Activated naive CD8-positive, alpha-beta T cell treated with anti-CD3 and anti-CD28 coated beads, Interleukin-2, amount 50 U/mL, for 16 hours (primary cell): ENCODE measurements around the gene MTMR2.
"Not testable (repeated sequence)": the region's sequence is repeated elsewhere in the genome, so short reads cannot be mapped to it uniquely, and the experiment has no call there.

ENCODE experiments used
- DNase-seq: peaks from one replicate; pipeline ENCODE4 v3.0.0-alpha.2; 2020; ENCODE audit warnings: low read depth, low spot score

MTMR2 gene

GRCh38 chr11:95816037-95816436 lies 107.9 kb downstream of the MTMR2 start:
- no peak for DNase-seq

- not testable (repeated sequence) for DNase-seq
Measured at GRCh38 chr11:95811052-95811451, 112.9 kb downstream of the MTMR2 start.

- DNase-seq, result not testable (repeated sequence)
Measured at GRCh38 chr11:95806464-95806863, 117.4 kb downstream of the MTMR2 start.

- DNase-seq, result no peak
Measured at GRCh38 chr11:95805869-95806268, 118.0 kb downstream of the MTMR2 start.

- DNase-seq, result no peak
Measured at GRCh38 chr11:95803973-95804372, 119.9 kb downstream of the MTMR2 start.

GRCh38 chr11:95802806-95803205 lies 121.1 kb downstream of the MTMR2 start:
- DNase-seq, result no peak

GRCh38 chr11:95800438-95800837 lies 123.5 kb downstream of the MTMR2 start:
- DNase-seq, result no peak

GRCh38 chr11:95799546-95799945 lies 124.4 kb downstream of the MTMR2 start:
- no peak for DNase-seq

- no peak for DNase-seq
Measured at GRCh38 chr11:95796501-95796900, 127.4 kb downstream of the MTMR2 start.

GRCh38 chr11:95795627-95796295 lies 128.1 kb downstream of the MTMR2 start:
- no peak for DNase-seq

GRCh38 chr11:95794086-95794485 lies 129.8 kb downstream of the MTMR2 start:
- DNase-seq, result no peak

- DNase-seq, result no peak
Measured at GRCh38 chr11:95793116-95793515, 130.8 kb downstream of the MTMR2 start.

GRCh38 chr11:95792700-95793099 lies 131.2 kb downstream of the MTMR2 start:
- no peak for DNase-seq

- no peak for DNase-seq
Measured at GRCh38 chr11:95792200-95792599, 131.7 kb downstream of the MTMR2 start.

- DNase-seq, result no peak
Measured at GRCh38 chr11:95791709-95792033, 132.2 kb downstream of the MTMR2 start.

- no peak for DNase-seq
Measured at GRCh38 chr11:95790933-95791708, 132.8 kb downstream of the MTMR2 start.

GRCh38 chr11:95790123-95790932 lies 133.6 kb downstream of the MTMR2 start, which contains the start of gene CEP57:
CEP57 (plus strand) TSS chr11:95790498; CDS start chr11:95790699, 201 bp downstream.
- peak; percentile 92 for DNase-seq

- peak; percentile 86 for DNase-seq
Measured at GRCh38 chr11:95789506-95790122, 134.3 kb downstream of the MTMR2 start, which contains the start of gene FAM76B. FAM76B (minus strand) TSS chr11:95789782; CDS start chr11:95789478, 304 bp downstream.

- DNase-seq, result peak; percentile 6
Measured at GRCh38 chr11:95788921-95789505, 134.9 kb downstream of the MTMR2 start.
